Mononuclear cell (primary cell): ENCODE results near the gene HSFX1. TPM values are rescaled to one million over a fixed set of nuclear protein-coding genes. Genes with fewer than 3 reads are reported as not detected.
"Not testable (repeated sequence)": the region's sequence is repeated elsewhere in the genome, so short reads cannot be mapped to it uniquely, and the experiment has no call there.

ENCODE experiments used
- H3K27me3 ChIP-seq: 2 replicates; pipeline ENCODE4 v1.6.0; 2011; ENCODE audit warnings: low read length, control low read depth; ENCODE audit not compliant: insufficient read depth
- H3K4me1 ChIP-seq: 2 replicates; pipeline ENCODE4 v1.5.1; 2011; ENCODE audit warnings: mild to moderate bottlenecking, low read length, control low read depth; ENCODE audit not compliant: insufficient read depth
- H3K4me3 ChIP-seq: 2 replicates; pipeline ENCODE4 v1.5.1; 2011; ENCODE audit warnings: mild to moderate bottlenecking, low read length, moderate library complexity
- H3K9me3 ChIP-seq: 2 replicates; pipeline ENCODE4 v1.5.1; 2011; ENCODE audit warnings: low read depth, mild to moderate bottlenecking, control low read depth, low read length
- total RNA-seq: library from RNA; depleted of rRNA; stranded (reverse); fragments of >200 nt; gene quantifications from one replicate; pipeline ENCODE4 v1.2.3, GENCODE V29; 2012

Gene HSFX1, protein sequence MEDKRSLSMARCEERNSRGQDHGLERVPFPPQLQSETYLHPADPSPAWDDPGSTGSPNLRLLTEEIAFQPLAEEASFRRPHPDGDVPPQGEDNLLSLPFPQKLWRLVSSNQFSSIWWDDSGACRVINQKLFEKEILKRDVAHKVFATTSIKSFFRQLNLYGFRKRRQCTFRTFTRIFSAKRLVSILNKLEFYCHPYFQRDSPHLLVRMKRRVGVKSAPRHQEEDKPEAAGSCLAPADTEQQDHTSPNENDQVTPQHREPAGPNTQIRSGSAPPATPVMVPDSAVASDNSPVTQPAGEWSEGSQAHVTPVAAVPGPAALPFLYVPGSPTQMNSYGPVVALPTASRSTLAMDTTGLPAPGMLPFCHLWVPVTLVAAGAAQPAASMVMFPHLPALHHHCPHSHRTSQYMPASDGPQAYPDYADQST
- total RNA-seq = not detected

- H3K4me3 ChIP-seq, H3K9me3 ChIP-seq, H3K4me1 ChIP-seq, H3K27me3 ChIP-seq: not testable (repeated sequence)
These were observed at the start of gene HSFX1 for GRCh38 chrX:149773768-149774167. TSS of gene HSFX1 (plus strand) at chrX:149774068. CDS start at chrX:149774682, 614 bp downstream.

DNA sequence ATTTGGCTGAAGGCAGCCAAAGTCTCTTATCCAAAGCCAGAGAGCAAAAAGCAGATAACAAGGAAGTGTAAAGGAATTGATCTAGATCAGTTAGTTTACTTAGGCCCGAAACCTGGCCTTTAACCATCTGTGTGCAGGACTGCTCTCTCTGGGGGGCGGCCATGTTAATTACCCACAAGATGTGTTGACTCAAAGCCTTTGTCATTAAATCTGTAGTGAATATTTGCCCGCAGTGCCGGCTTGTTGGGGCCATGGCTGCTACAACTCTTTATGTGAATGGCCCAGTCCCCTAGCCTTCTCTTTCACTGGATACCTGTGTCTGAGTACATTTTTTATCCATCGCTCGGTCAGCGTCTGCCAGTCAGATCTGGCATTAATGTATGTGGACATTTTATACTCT lies 46.6 kb upstream of the HSFX1 start:
- H3K4me1 ChIP-seq, H3K9me3 ChIP-seq, H3K27me3 ChIP-seq, H3K4me3 ChIP-seq: not testable (repeated sequence)

GRCh38 chrX:149742269-149742668 lies 31.6 kb upstream of the HSFX1 start:
- H3K27me3 ChIP-seq, H3K9me3 ChIP-seq, H3K4me1 ChIP-seq, H3K4me3 ChIP-seq: not testable (repeated sequence)

DNA sequence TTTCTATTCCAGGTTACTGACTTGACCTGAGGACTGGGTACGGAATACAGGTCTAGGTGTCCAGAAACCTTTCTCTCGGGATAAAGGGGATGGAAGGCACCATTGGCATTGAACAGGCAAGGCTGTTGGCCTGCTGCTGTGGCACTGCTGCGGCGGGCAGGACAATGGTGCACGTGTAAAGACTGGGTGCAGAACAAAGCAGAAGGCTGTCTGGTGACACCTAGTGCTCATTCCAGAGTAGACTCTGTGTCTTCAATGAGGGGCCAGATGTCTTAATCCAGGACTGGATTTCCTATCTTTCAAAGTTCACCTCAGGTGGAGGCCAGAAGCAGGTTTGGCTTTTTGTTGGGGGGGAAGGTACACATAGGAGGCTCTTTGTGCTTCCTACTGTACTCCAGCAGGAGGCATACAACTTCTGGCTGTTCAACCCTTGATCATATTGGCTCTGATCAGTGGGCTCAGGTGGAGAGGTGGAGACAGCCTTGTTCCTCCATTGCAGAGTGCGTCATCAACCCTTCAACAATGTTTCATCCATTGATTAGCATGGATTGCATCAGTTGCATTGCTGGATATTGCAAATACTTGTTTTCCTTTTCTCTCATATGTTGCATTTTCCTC lies 27.4 kb upstream of the HSFX1 start:
- not testable (repeated sequence) for H3K9me3 ChIP-seq, H3K4me3 ChIP-seq, H3K27me3 ChIP-seq

DNA sequence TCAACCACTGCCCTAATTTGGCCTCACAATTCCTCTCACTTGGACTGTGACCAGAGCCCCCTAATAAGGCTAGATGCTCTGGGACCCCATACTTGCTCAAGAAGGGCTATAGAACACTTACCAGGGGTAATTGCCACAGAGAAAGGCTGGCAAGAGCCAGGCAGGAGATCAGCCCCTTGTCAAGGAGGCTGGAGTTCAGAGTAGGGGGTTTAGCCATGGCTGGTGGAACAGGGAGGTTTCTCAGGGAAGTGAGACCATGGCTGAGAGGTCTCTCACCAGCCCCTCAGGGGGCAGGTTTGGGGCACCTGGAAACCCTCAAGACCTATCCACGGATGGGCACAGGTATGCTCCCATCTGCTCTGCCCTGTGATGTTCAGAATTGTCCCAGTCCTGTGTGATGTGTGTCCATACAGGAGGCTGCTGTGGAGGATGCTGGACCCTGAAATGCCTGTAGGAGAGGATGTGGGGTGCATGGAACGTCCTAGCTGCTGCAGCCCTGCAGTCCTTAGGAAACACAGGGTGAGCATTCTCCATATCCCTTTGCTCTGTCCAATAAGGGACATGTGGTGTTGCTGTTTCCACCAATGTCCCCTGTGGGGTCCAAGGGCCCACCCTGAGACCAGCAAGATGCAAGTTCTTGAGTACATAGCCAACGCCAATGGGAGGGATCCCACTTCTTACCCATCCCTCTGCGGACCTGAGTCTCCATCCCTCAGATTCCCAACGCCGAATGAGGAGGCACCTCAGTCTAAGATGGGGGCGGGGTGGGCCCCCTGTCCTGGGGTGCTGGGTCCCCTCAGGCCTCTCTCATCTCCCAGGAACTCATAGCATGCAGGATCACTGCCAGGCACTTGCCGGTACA lies 16.4 kb upstream of the HSFX1 start:
- H3K4me1 ChIP-seq = no peaks in the 10 kb centered on the region
- H3K27me3 ChIP-seq = no peaks in the 10 kb centered on the region
- no peak overlapping the region for H3K4me3 ChIP-seq
- H3K9me3 ChIP-seq = no peaks in the 10 kb centered on the region

More for the DNA sequence above, 27.4 kb upstream of the HSFX1 start:
- H3K4me1 ChIP-seq = not testable (repeated sequence)

DNA sequence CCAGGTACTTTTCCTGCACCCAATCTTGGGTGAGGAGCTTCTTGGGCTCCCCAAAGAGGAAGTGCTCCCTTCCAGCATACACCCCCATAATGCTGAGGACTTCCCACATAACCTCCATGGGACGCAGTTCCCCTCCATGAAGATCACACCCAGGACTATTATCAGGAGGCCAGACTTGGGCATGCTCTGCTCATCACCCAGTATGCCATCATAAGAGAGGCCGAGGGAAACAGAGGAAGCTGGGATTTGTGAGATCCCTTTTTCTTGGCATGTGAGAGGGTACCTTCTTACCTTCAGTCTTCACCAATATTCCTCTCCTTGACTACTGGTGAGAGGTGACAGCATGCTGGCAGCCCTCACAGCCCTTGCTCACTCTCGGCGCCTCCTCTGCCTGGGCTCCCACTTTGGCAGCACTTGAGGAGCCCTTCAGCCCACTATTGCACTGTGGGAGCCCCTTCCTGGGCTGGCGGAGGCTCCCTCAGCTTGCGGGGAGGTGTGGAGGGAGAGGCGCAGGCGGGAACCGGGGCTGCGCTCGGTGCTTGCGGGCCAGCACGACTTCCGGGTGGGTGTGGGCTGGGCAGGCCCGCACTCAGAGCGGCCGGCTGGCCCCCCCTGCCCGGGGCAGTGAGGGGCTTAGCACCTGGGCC lies 15.7 kb upstream of the HSFX1 start:
- no peak overlapping the region for H3K4me3 ChIP-seq
- H3K4me1 ChIP-seq = no peaks in the 10 kb centered on the region
- H3K9me3 ChIP-seq = no peaks in the 10 kb centered on the region
- H3K27me3 ChIP-seq = no peaks in the 10 kb centered on the region

DNA sequence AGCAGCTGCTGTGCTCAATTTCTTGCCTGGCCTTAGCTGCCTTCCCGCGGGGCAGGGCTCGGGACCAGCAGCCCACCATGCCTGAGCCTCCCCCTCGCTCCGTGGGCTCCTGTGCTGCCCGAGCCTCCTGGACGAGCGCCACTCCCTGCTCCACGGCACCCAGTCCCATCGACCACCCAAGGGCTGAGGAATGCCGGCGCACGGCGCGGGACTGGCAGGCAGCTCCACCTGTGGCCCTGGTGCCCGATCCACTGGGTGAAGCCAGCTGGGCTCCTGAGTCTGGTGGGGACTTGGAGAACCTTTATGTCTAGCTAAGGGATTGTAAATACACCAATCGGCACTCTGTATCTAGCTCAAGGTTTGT lies 15.2 kb upstream of the HSFX1 start:
- H3K4me3 ChIP-seq, H3K9me3 ChIP-seq: not testable (repeated sequence)

DNA sequence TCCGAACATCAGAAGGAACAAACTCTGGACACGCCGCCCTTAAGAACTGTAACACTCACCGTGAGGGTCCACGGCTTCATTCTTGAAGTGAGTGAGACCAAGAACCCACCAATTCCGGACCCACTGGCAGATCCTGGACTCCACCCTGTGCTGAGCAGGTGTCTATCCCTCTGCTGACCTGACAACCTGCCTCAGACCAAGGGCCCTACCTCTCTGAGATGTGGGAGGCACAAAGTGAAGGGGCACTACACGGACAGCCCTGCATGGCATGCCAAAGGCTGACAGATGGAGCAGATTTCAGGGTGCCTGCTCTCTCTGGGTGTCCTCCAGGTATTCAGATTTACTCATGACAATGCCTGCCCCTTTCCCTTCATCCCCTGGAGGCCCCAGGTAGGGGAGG lies 14.0 kb upstream of the HSFX1 start:
- Histone ChIP-seq H3K9me3 (no peaks in the 10 kb centered on the region), H3K4me3 (no peak overlapping the region), H3K4me1 (no peaks in the 10 kb centered on the region), H3K27me3 (no peaks in the 10 kb centered on the region)

More for the DNA sequence above, 15.2 kb upstream of the HSFX1 start:
- not testable (repeated sequence) for H3K27me3 ChIP-seq, H3K4me1 ChIP-seq

DNA sequence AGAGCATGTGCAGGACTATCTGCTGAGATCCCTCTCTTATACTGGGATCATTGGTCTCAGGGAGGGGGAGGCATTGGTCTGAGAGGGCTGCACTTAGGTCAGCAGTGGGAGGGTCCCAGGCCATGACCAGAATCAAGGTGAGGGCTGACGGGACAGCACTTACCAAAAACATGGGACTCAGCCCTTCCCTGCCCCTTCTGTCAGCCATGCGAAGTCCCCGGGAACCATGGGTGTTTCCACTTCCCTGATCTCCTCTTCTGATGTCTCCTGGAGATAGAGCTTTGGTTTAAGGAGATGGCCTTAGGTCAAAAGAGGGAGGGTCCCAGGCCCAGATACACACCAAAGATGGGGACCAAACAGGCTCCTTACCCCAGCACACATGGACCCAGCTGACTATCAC lies 12.9 kb upstream of the HSFX1 start:
- no peaks in the 10 kb centered on the region for H3K4me1 ChIP-seq

DNA sequence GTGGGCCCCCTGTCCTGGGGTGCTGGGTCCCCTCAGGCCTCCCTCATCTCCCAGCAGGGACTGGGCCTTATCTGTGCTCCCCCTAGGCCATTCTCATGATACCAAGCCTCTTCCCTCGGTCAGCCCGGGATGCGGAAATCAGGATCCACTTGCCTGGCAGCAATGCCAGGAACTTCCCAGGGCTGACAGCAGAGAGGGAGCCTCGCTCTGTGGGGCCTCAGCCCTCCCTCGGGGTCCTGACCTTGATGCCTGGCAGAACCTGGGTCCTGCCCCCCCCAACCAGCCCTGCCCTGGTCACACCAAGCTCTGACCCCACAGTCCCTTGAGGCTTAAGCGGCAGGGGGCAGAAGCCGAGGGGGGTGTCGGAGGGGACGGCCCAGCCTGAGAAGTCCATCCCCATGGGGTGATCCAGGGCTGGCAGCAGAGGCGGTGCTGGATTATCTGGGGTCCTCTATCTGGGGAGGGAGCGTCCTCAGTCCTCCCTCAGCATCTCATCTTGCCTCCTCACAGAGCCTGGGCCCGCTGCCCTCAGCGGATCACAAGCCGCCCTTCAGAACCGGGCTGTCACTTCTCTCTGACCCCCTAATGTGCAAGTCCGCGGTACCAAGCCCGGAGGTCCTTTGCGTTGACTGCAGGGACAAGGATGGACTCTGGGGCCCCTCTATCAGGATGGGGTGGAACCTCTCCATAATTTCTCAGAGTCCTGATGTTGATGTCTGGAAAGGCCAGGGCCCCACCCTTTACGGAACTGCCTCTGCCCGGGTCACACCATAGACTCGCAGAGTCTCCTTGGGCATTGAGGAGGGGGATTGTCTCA lies 11.8 kb upstream of the HSFX1 start:
- H3K4me1 ChIP-seq, H3K27me3 ChIP-seq, H3K4me3 ChIP-seq, H3K9me3 ChIP-seq: not testable (repeated sequence)

More for the DNA sequence above, 12.9 kb upstream of the HSFX1 start:
- Histone ChIP-seq H3K9me3 (no peaks in the 10 kb centered on the region), H3K27me3 (no peaks in the 10 kb centered on the region), H3K4me3 (no peak overlapping the region)

DNA sequence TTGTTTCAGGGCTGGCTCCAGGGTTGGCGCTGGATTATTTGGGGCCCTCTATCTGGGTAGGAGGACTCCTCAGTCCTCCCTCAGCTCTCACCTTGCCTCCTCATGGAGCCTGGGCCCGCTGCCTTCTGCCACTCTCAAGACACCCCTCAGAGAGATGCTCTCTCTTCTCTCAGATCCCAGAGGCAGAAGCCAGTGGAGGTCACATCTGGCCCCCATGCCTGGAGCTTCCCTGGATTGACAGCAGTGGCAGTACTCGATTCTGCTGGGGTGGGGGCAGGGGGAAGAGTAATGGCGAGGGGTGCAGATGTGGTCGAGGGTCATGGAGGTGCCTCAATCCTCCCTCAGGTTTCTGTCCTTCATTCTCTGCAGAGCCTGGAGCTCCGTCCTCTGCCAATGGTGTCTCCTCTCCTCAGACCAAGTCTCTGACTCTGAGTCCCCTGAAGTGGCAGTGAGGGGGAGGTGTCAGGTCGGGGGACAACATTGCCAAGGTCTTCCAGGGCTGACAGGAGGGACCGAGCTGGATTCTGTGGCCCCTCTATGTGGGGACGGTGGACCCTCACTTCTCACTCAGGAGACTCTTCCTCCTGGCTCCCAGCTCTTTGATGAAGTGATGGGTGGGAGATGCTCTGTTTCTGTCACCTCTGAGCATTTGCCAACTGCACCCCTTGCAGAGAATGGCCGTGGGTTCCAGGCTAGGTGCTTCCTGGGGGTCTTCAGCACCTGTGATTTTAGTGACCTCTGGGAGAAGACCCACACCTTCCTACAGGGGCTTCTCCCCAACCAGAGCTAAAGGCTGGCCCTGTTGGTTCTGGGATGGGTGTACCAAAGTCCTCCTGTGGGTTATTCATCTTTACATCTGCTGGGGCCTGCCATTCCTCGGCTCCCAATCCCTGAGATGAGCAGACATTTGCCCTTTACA lies 10.9 kb upstream of the HSFX1 start:
- Histone ChIP-seq H3K9me3 (no peaks in the 10 kb centered on the region), H3K4me3 (no peak overlapping the region), H3K4me1 (no peaks in the 10 kb centered on the region), H3K27me3 (no peaks in the 10 kb centered on the region)

GRCh38 chrX:149770344-149770743 lies 3.5 kb upstream of the HSFX1 start:
- not testable (repeated sequence) for H3K9me3 ChIP-seq, H3K4me3 ChIP-seq, H3K27me3 ChIP-seq, H3K4me1 ChIP-seq

GRCh38 chrX:149773026-149773425 lies 842 bp upstream of the HSFX1 start:
- not testable (repeated sequence) for H3K9me3 ChIP-seq, H3K4me3 ChIP-seq, H3K4me1 ChIP-seq, H3K27me3 ChIP-seq
